ENCODE data around the gene KCNAB3. TPM values are rescaled to one million over a fixed set of nuclear protein-coding genes. Genes with fewer than 3 reads are reported as not detected.

KCNAB3 gene
- total and polyA plus RNA-seq, 9 of the 15 experiments (the other 6 are each of a cell fraction or from before 2014, with no cell fraction given), result 0.03 to 2.5 (median 1.1) TPM

- no TSS peak for BruUV-seq (replicated peaks)
- H3K9me3 ChIP-seq (replicated peaks; ENCODE audit: control insufficient read depth, insufficient read depth, low read depth, low read length), result no peaks in the 10 kb centered on the region
- H3K4me1 ChIP-seq (replicated peaks in 1 of 2; ENCODE audit: control insufficient read depth in 2 of 2, insufficient read depth in 2 of 2, low read length in 2 of 2), result peaks cover 21 to 31% of the 10 kb centered on the region in 2 experiments; a peak in 4 of 5 replicates
- ATAC-seq (peak; percentile 91), FAIRE-seq (peak; percentile 92), DNase-seq (ENCODE audit: extremely low read depth in 1 of 4, low spot score in 3 of 4) (peak; percentile 81 to 92 (median 88))
- H3K4me3 ChIP-seq, result peak overlapping the region; percentile 66
- H3K36me3 ChIP-seq (ENCODE audit: control insufficient read depth, insufficient read depth, low read length), result peaks cover 21% of the 10 kb centered on the region; the same call in 1 of the 3 replicates
- H2AFZ ChIP-seq (ENCODE audit: low read depth, low read length), result peak overlapping the region; percentile 60
- intact Hi-C loops (cut with micrococcal nuclease), result loop anchor here (2.0 kb wide), 1 partner anchor 31 kb away; the partner anchor contains the start of gene NAA38
- peak overlapping the region; percentile 86 to 87 for H3K9ac ChIP-seq (ENCODE audit: insufficient read depth in 1 of 2, low read depth in 2 of 2, low read length in 2 of 2)
- peak overlapping the region; percentile 97 for H3K27ac ChIP-seq (ENCODE audit: extremely low read depth, low read depth, low read length)
- POLR2A ChIA-PET, result no interaction called here
- 3% methylated on average over 16 of the region's 35 CpGs for WGBS (ENCODE audit: insufficient coverage, low coverage, missing lambda C conversion rate)
- H3K4me2 ChIP-seq (ENCODE audit: insufficient read depth, low read length), result peak overlapping the region; percentile 92
- no peaks in the 10 kb centered on the region; the same call in 1 of the 2 replicates for H4K20me1 ChIP-seq (replicated peaks; ENCODE audit: control insufficient read depth, insufficient read depth, low read length)
- no peaks in the 10 kb centered on the region for H3K27me3 ChIP-seq (ENCODE audit: control insufficient read depth in 2 of 2, insufficient read depth in 2 of 2, low read length in 2 of 2)
- in situ Hi-C loops (cut with MboI), result no loop called here
- peaks cover 3% of the 10 kb centered on the region for H3K9me1 ChIP-seq (ENCODE audit: control insufficient read depth, insufficient read depth, low read length)
- peaks cover 51% of the 10 kb centered on the region for H3K79me2 ChIP-seq (ENCODE audit: control insufficient read depth, insufficient read depth, low read length)
- CTCF ChIA-PET (ENCODE audit: low intra/inter-chr PET ratio), result no interaction called here
- no peak for TF ChIP-seq CEBPZ (IDR thresholded peaks at IDR 0.05; ENCODE audit: borderline replicate concordance, low read depth, low read length)
- TF ChIP-seq CTBP1 (IDR thresholded peaks at IDR 0.05; ENCODE audit: borderline replicate concordance), result peak; percentile 24; the same call in 1 of the 2 replicates
- TF ChIP-seq ZFX (CRISPR knock-in tag; IDR thresholded peaks at IDR 0.05), result 0 out of 2 replicates have a peak, but pooled peaks have one; percentile 28
- TF ChIP-seq BRF1 (IDR thresholded peaks at IDR 0.05; ENCODE audit: borderline replicate concordance, extremely low read depth, insufficient read length), result no peak
- TF ChIP-seq ZNF639 (CRISPR knock-in tag; conservative IDR thresholded peaks at IDR 0.05 in 1 of 2, IDR thresholded peaks at IDR 0.05 in 1 of 2), result peak in 1 of 2 experiments; percentile 51; a peak in 1 of 4 replicates
- TF ChIP-seq RNF219 (CRISPR knock-in tag; IDR thresholded peaks at IDR 0.05), result no peak
- no peak for TF ChIP-seq HBP1 (CRISPR knock-in tag; IDR thresholded peaks at IDR 0.05)
- TF ChIP-seq ID3 (CRISPR knock-in tag; IDR thresholded peaks at IDR 0.05), result no peak
- peak; percentile 47; the same call in 1 of the 2 replicates for TF ChIP-seq ID3 (tag; IDR thresholded peaks at IDR 0.05)
- no peak for TF ChIP-seq KLF1 (tag; IDR thresholded peaks at IDR 0.05)
Measured at GRCh38 chr17:7887482-7888183, 42.0 kb downstream of the KCNAB3 start.

Data from K562 (cell line).